ENCODE measurements around the gene GBP5.

GBP5 gene

GRCh38 chr1:89269277-89269676 lies 3.4 kb downstream of the GBP5 start:
- TF ChIP-seq CTCF (conservative IDR thresholded peaks at IDR 0.05; ENCODE audit: low read depth, low read length): no peak
- DNase-seq (ENCODE audit: low read depth): no peak
- H3K4me3 ChIP-seq (ENCODE audit: low read depth, low read length): no peak overlapping the region

- H3K4me3 ChIP-seq (ENCODE audit: low read depth, low read length): no peak overlapping the region
- DNase-seq (ENCODE audit: low read depth): peak; percentile 70
- no peak for TF ChIP-seq CTCF (conservative IDR thresholded peaks at IDR 0.05; ENCODE audit: low read depth, low read length)
These were observed 10.0 kb downstream of the GBP5 start for GRCh38 chr1:89262643-89263042.

GRCh38 chr1:89261926-89262515 lies 10.6 kb downstream of the GBP5 start:
- no peak overlapping the region for H3K4me3 ChIP-seq (ENCODE audit: low read depth, low read length)

GRCh38 chr1:89260566-89261255 lies 11.9 kb downstream of the GBP5 start:
- no peak overlapping the region for H3K4me3 ChIP-seq (ENCODE audit: low read depth, low read length)
- TF ChIP-seq CTCF (conservative IDR thresholded peaks at IDR 0.05; ENCODE audit: low read depth, low read length): no peak
- peak; percentile 30 for DNase-seq (ENCODE audit: low read depth)

More at GRCh38 chr1:89261926-89262515, 10.6 kb downstream of the GBP5 start:
- TF ChIP-seq CTCF (conservative IDR thresholded peaks at IDR 0.05; ENCODE audit: low read depth, low read length): no peak
- peak; percentile 40 for DNase-seq (ENCODE audit: low read depth)

- no peak overlapping the region for H3K4me3 ChIP-seq (ENCODE audit: low read depth, low read length)
- DNase-seq (ENCODE audit: low read depth): no peak
- TF ChIP-seq CTCF (conservative IDR thresholded peaks at IDR 0.05; ENCODE audit: low read depth, low read length): no peak
These were observed 12.6 kb downstream of the GBP5 start for GRCh38 chr1:89260042-89260441.

GRCh38 chr1:89259283-89259971 lies 13.2 kb downstream of the GBP5 start:
- H3K4me3 ChIP-seq (ENCODE audit: low read depth, low read length): no peak overlapping the region
- no peak for TF ChIP-seq CTCF (conservative IDR thresholded peaks at IDR 0.05; ENCODE audit: low read depth, low read length)
- no peak for DNase-seq (ENCODE audit: low read depth)

All from choroid plexus epithelial cell (primary cell).